GM18505 (cell line): Measurements from ENCODE around the gene DUSP22.

Experiments
- ATAC-seq: cut with Tn5 transposase; IDR thresholded peaks from one replicate; pipeline ENCODE4 v1.9.1; 2021; ENCODE audit not compliant: unreplicated experiment
- POLR2A ChIP-seq: IDR thresholded peaks from 4 replicates; pipeline ENCODE4 v1.6.1; 2011; ENCODE audit warnings: borderline replicate concordance; ENCODE audit not compliant: insufficient read depth, insufficient read length; ENCODE audit errors: extremely low read depth

The DUSP22 gene

DNA sequence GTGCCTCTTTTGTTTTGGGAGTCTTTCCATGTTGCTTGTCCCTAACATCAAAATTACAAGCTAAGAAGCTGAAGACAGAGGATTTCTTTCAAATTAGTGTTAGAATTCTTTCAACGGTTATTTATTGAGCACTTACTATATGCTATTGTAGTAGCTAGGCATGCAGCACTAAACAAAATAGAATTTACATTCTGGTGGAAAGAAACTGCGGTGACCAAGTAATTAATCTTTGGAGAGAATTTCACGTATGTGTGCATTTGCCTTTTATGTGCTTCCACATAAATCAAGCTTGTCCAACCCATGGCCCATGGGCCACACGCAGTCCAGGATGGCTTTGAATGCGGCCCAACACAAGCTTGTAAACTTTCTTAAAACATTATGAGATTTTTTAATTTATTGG, 33.0 kb upstream of the DUSP22 start:
- no peak for ATAC-seq
- TF ChIP-seq POLR2A: no peak

DNA sequence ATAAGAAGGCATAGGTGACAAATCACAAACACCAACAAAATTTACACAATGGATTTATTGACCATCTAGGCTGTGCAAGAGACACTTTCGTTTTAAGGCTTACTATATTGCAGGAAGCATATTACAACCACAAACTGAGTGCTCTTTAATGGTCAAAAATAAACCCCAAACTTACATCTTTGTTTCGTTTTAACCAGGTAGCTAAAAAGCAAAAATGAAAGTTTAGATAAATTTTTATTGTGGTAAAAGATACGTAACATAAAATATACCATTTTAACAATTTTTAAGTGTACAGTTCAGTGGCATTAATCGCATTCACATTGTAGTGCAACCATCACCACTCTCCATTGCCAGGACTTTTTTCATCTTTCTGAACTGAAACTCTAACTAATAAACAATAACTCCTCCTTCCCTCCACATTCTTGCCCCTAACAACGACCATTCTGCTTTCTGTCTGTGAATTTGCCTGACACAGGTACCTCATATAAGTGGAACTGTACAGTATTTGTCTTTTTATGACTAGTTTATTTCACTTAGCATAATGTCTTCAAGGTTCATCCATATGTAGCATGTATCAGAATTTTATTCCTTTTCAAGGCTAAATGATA, 32.3 kb upstream of the DUSP22 start:
- ATAC-seq: no peak
- no peak for TF ChIP-seq POLR2A

DNA sequence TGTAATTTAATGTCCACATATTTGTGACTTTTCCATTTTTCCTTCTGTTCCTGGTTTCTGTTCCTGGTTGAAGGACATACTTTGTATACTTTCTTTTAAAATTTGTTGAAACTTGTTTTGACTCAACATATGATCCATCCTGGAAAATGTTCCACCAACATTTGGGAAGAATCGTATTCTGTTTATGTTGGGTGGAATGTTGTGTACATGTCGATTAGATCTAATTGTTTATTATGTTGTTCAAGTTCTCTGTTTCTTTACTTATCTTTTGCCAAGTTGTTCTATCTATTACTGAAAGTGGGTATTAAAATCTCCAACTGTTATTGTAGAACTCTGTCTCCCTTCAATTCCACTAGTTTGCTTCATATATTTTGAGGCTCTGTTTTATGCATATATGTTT, 27.7 kb upstream of the DUSP22 start:
- no peak for TF ChIP-seq POLR2A
- ATAC-seq: no peak

DNA sequence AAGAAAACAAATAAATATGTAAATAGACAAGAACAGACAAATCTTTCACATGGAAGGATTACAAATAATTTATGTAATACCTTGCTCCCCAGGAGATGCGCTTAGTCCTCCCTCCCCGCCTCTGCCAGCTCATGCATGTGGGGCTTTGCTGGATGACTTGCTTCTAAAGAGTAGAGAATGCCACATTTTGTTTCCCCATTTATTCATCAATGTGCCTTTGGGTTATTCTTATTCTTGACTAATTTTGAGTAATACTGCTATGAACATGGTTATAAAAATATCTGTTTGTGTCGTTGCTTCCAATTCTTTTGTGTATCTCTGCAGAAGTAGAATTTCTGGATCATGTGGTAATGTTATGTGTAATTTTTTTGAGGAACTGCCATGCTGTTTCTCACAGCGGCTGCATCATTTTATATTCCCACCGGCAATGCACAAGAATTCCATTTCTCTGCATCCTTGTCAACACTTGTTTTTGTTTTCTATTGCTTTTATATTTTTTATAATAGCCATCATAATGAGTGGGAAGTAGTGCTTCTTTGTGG, 23.8 kb upstream of the DUSP22 start:
- no peak for ATAC-seq
- TF ChIP-seq POLR2A: no peak

DNA sequence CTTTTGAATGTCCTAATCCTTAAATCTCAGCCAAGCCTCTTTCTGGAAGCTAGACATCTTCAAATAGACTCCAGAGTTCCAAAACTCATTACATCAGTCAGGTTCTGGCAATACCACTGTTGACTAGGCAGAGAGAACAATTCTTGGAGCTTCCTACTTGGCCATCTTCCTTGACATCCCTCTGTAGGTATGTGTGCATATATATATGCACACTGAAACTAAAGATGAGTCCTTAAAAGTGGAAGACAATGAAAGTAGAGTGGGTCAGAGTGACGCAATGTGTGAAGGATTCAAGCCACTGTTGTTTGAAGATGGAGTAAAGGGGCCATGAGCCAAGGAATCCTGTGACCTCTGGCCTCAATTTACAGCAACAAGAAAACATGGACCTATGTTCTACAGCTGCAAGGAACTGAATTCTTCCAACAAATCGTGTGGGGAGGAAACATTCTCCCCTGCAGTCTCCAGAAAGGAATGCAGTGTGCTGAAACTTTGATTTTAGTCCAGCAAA, 18.7 kb upstream of the DUSP22 start:
- no peak for ATAC-seq
- no peak for TF ChIP-seq POLR2A

DNA sequence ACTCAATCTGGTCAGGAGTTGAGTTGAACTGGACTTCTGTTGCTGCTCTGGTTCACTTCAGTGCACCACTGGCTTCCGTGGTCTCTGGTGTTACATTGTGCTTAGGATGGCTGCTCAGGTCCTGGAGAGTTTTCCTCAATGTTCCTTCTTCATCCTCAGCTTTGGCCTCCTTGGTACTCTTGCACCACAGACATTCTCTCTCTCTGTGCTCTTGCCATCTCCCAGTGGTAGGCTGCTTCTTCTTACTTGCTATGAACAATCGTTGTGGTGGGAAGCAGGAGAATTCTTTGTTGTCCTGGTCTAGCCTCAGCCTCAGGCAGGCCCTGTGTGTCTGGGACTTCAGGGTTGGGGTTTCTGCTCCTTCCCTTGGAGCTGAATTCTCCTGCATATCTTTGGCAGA, 14.5 kb upstream of the DUSP22 start:
- no peak for ATAC-seq
- TF ChIP-seq POLR2A: no peak

DNA sequence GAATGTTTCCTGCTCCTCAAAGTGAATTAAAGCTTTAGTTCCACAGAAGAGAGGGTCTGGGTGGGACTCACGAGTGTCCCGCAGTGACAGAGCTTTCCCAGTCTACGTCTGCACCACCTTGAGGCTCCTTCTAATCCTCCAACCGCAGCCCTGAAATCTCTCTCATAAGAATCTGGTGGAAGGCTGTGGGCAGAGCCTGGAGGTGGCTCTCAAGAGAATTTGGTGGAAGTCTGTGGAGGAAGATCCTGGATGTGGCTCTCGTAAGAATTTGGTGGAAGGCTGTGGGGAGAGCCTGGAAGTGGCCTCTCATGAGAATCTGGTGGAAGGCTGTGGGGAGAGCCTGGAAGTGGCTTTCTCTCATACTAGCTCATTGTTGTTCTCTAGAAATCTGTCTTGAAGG, 13.8 kb upstream of the DUSP22 start:
- no peak for TF ChIP-seq POLR2A

DNA sequence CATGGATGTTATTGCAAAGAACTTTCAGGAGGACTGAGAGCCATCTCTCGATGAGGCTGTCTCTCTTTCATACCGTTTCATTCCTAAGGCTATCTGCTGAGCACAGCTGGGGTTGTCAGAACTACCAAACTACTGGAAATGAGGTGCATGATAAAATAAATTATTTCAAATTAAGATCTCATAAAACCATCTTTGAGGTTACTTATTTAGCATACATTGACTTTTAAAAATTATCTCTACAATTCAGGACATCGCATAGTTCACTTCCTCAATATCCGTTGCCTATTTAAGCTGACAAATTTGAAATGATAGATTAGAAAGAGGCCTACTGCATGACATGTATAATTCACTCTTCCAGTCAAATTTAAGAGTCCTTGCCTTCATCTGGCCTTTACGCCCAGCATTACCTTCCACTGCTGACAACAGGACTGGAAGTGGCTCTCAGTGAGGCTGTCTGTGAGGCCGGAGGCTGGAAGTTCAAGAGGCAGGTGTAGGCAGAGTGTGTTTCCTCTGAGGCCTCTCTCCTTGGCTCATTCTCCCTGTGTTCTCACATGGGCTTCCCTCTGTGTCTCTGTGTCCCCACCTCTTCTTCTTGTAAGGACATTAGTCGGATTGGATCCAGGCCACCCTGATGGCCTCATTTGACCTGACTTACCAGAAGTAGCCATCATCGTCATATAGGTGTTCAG, 12.8 kb upstream of the DUSP22 start:
- TF ChIP-seq POLR2A: no peak
- no peak for ATAC-seq

More for the DNA sequence above, 13.8 kb upstream of the DUSP22 start:
- ATAC-seq: no peak

DNA sequence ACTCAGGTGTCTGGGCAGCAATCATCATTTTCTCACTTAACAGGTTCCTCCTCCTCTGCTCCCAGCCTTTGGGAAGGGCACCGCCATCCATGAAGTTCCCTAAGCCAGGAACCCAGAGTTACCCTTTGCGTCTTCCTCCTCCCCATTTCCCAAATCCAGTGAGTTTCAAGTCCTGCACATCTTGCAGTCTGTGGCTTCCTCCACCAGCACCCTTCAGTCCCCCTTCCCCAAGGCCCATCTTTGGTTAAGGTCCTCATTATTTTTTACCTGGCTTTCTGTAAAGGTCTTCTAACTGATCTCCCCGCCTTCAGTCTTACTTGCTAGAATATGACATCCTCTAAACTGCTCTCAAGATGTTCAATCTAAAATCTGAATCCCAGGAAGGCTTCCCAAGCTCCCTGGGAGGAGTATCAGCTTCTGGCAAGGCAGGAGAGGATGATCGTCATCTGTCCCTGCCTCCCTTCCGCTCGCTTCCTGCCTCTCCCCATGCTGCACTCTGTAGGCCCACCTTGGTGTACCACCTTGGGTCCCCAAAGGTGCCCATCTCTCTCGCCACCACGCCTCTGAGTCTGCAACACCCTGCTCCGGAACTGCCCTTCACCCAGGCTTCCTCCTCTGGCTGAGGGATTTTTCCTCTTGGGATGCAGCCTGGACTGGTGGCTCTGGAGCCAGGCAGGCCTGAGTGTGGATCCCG, 11.4 kb upstream of the DUSP22 start:
- TF ChIP-seq POLR2A: no peak
- no peak for ATAC-seq

DNA sequence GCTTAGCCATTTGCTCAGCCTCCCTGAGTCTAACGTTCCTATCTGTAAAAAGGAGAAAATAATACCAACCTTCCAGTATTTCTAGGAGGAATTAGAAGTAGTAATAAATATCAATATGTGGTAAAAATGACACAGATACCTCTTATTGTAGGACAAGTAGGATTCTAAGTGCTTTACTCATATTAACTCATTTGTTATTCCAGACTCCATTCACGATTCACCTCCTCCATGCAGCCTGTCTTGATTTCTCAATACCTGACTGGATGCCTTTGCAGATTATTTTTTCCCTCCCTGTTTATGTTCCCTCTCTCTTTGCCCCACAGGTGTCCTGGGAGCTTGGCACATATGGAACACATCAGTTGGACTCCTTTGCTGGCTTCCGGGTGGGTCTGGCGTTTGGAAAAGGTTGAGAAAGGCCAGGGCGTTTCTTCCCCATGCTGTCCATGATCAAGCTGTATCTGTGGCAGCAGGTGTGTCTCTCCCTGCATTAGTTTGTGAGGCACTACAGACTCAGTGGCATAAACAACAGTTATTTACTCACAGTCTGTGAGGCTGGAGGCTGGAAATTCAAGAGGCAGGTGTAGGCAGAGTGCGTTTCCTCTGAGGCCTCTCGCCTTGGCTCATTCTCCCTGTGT, 10.7 kb upstream of the DUSP22 start:
- no peak for ATAC-seq
- no peak for TF ChIP-seq POLR2A

DNA sequence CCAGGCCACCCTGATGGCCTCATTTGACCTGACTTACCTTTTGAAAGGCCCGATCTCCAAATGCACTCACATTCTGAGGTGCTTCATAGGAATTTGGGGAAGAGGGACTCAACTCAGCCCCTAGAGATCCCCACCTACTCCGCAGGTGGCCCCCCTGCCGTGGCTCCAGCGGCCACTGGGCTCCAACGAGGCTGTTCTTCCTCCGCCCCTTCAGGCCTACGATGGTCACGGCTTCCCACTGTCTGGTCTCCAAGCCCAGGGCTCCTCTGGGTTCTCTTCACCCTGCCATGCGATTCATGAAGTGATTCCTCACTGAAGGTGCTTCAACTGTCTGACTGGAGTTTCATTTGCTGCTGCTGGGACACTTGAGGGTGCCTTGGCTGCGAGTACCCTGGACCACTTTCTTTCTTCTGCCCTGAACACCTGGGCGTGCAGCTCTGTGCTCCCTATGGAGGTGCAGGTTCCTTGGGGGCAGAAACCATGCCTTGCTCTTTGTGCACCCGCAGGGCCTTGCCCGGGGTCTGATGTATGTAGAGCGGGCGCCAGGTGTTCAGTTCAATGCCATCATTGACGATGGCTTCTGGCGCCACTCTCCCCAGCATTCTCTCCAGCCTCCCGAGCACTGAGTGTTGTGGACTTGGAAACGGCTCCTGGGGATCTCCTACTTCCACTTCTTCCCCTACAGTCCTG, 10.0 kb upstream of the DUSP22 start:
- no peak for ATAC-seq
- TF ChIP-seq POLR2A: no peak

DNA sequence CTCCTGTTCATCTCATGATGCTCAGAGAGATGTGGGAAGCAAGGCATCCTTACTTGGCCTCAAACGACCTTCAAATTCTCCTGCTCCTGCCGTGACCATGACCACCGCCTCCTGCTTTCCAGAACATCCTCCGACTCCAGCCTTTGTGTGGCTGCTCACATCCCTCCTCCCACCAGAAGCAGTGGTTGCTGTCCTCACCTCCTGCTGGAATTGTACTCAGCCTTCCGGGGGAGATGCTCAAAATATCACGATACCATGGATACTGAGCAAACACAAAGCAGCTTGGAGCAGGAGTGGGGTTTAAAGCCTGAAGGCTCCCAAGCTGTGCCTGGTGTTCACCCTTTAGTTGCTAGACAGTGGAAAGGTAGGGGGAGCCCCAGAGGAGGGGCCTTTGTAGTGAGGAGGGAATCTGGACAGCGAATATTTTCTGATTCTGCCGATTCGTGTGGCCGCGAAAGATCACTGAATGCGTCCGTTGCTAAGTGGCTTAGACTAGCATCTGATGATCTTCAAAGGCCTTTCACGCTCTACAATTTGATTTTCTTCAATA, 9.3 kb upstream of the DUSP22 start:
- TF ChIP-seq POLR2A: no peak

More for the DNA sequence above, 9.3 kb upstream of the DUSP22 start:
- no peak for ATAC-seq
